Peyer's patch (tissue), 4 donors: Measurements from ENCODE around the gene CNTNAP5.

ENCODE experiments used
- CTCF ChIP-seq, 6 experiments: fragments of 450-650 bp in 4 of 6; fragments of 200-600 bp in 2 of 6; sonication (generic) in 1 of 6; IDR thresholded peaks; one replicate each; pipeline ENCODE4 v1.5.1; 2017 to 2019; ENCODE audit warnings: antibody characterized with exemption in 6 of 6, mild to moderate bottlenecking in 3 of 6, moderate library complexity in 1 of 6
- POLR2A ChIP-seq, 2 donors: fragments of 450-650 bp; IDR thresholded peaks; one replicate each; pipeline ENCODE4 v1.5.1; 2017; ENCODE audit warnings: antibody characterized with exemption in 2 of 2, mild to moderate bottlenecking in 2 of 2, moderate library complexity in 2 of 2

- TF ChIP-seq CTCF (IDR thresholded peaks at IDR 0.05) (no peak), POLR2A (IDR thresholded peaks at IDR 0.05) (no peak)
These were observed 328.6 kb downstream of the CNTNAP5 start for GRCh38 chr2:124353656-124354055.
